HL-60 (cell line): ENCODE measurements around the gene AP3D1.
A peak's percentile ranks its signal among the peaks of the same experiment; 100 is the strongest.
"Not testable (repeated sequence)": the region's sequence is repeated elsewhere in the genome, so short reads cannot be mapped to it uniquely, and the experiment has no call there.

Experiments
- DNase-seq, 2 experiments: peaks; one replicate each; pipeline ENCODE4 v3.0.0-alpha.2; 2010 to 2020; ENCODE audit warnings: low read depth in 1 of 2, low spot score in 1 of 2
- H3K27ac ChIP-seq: fragments of 250-450 bp; sonication (Bioruptor Pico); replicated peaks from 2 replicates; pipeline ENCODE4 v1.5.1; 2020; ENCODE audit warnings: mild to moderate bottlenecking, moderate library complexity
- H3K27me3 ChIP-seq: fragments of 250-450 bp; sonication (Bioruptor Pico); 2 replicates; pipeline ENCODE4 v1.5.1; 2021; ENCODE audit warnings: mild to moderate bottlenecking, moderate library complexity; ENCODE audit not compliant: insufficient read depth, poor library complexity, severe bottlenecking
- H3K4me3 ChIP-seq: replicated peaks from 2 replicates; pipeline ENCODE4 v1.5.1; 2011; ENCODE audit warnings: mild to moderate bottlenecking, control low read depth, low read length; ENCODE audit not compliant: insufficient read depth
- GABPA ChIP-seq: IDR thresholded peaks from 2 replicates; pipeline ENCODE4 v1.6.1; 2012; ENCODE audit warnings: low read depth
- POLR2AphosphoS5 ChIP-seq: IDR thresholded peaks from 2 replicates; pipeline ENCODE4 v1.6.1; 2012; ENCODE audit warnings: low read depth
- REST ChIP-seq: IDR thresholded peaks from 2 replicates; pipeline ENCODE4 v1.6.1; 2012; ENCODE audit warnings: low read depth; ENCODE audit not compliant: insufficient replicate concordance
- SPI1 ChIP-seq: IDR thresholded peaks from 2 replicates; pipeline ENCODE4 v1.6.1; 2012; ENCODE audit warnings: low read depth, mild to moderate bottlenecking, borderline replicate concordance
- TF ChIP-seq, protein P1 (sequence below): IDR thresholded peaks from one replicate; pipeline ENCODE4 v1.5.1; 2011; ENCODE audit warnings: low read length, control low read depth, inconsistent platforms; ENCODE audit not compliant: insufficient read depth

The AP3D1 gene

GRCh38 chr19:2089727-2090053, 61.7 kb downstream of the AP3D1 start:
- TF ChIP-seq GABPA (no peak), REST (no peak), SPI1 (no peak), POLR2AphosphoS5 (no peak)
- TF ChIP-seq, protein P1, sequence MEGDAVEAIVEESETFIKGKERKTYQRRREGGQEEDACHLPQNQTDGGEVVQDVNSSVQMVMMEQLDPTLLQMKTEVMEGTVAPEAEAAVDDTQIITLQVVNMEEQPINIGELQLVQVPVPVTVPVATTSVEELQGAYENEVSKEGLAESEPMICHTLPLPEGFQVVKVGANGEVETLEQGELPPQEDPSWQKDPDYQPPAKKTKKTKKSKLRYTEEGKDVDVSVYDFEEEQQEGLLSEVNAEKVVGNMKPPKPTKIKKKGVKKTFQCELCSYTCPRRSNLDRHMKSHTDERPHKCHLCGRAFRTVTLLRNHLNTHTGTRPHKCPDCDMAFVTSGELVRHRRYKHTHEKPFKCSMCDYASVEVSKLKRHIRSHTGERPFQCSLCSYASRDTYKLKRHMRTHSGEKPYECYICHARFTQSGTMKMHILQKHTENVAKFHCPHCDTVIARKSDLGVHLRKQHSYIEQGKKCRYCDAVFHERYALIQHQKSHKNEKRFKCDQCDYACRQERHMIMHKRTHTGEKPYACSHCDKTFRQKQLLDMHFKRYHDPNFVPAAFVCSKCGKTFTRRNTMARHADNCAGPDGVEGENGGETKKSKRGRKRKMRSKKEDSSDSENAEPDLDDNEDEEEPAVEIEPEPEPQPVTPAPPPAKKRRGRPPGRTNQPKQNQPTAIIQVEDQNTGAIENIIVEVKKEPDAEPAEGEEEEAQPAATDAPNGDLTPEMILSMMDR = no peak
- Histone ChIP-seq H3K27me3 (no peaks in the 10 kb centered on the region), H3K4me3 (no peak overlapping the region), H3K27ac (peak overlapping the region; percentile 100)
- DNase-seq = no peak

- DNase-seq = no peak
These were observed 62.2 kb downstream of the AP3D1 start for GRCh38 chr19:2089001-2089711.

GRCh38 chr19:2087621-2088100, 63.7 kb downstream of the AP3D1 start:
- Histone ChIP-seq H3K4me3 (no peak overlapping the region), H3K27me3 (no peaks in the 10 kb centered on the region), H3K27ac (peak overlapping the region; percentile 100)
- DNase-seq = peak; percentile 85 to 87
- TF ChIP-seq POLR2AphosphoS5 (peak; percentile 58; the same call in 1 of the 2 replicates), REST (no peak), SPI1 (peak; percentile 98)

More at GRCh38 chr19:2089001-2089711, 62.2 kb downstream of the AP3D1 start:
- no peak overlapping the region for H3K4me3 ChIP-seq
- H3K27ac ChIP-seq = peak overlapping the region; percentile 100
- TF ChIP-seq POLR2AphosphoS5 = peak; percentile 38; the same call in 1 of the 2 replicates
- TF ChIP-seq GABPA = no peak
- TF ChIP-seq, protein P1 = no peak
- TF ChIP-seq REST = no peak
- no peak for TF ChIP-seq SPI1
- H3K27me3 ChIP-seq = no peaks in the 10 kb centered on the region

DNA sequence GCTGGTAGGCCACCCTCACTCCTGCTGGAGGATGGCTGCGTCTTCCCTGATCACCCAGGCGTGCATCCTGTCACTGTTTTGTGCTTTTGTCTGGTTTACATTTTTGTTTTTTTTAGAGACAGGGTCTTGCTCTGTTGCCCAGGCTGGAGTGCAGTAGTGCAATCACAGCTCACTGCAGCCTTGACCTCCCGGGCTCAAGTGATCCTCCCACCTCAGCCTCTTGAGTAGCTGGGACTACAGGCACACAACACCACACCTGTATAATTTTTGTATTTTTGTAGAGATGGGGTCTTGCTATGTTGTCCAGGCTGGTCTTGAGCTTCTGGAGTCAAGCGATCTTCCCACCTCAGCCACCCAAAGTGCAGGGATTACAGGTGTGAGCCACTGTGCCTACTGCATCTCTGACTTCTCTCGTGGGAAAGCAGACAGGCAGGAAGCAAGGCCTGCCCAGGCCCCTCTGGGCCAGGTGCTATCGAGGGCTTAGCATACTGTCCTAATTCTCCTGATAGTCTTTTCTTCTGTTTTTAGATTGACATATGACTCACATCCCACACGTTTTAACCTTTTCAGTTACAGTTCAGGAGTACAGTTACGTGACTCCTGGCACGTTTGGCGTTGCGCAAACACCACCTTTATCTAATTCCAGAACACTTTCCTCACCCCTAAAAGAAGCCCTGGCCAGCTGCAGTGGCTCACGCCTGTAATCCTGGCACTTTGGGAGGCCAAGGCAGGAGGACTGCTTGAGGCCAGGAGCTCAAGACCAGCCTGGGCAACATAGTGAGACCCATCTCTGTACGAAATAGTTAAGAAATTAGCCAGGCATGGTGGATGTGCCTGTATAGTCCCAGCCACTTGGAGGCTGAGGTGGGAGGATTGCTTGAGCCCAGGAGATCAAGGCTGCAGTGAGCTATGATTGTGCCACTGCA, 64.4 kb downstream of the AP3D1 start:
- H3K27me3 ChIP-seq, H3K4me3 ChIP-seq: not testable (repeated sequence)
- peak; percentile 73 to 90 for DNase-seq
- peak overlapping the region; percentile 100 for H3K27ac ChIP-seq
